ENCODE measurements around the gene ANHX.

ANHX gene

GRCh38 chr12:133231001-133231400, 4.7 kb downstream of the ANHX start:
- peaks cover 0 to 4% of the 10 kb centered on the region in 2 donors for H3K27me3 ChIP-seq
- no peak overlapping the region for H3K27ac ChIP-seq
- peaks cover 0 to 16% (median 4%) of the 10 kb centered on the region in 3 donors for H3K9me3 ChIP-seq
- H3K4me3 ChIP-seq = no peak overlapping the region
- H3K4me1 ChIP-seq = no peaks in the 10 kb centered on the region
- intact Hi-C loops (cut with DNase I; ENCODE audit: low total_unique reads) = no loop called here
- peak in 1 of 2 donors; percentile 51 for DNase-seq
- TF ChIP-seq CTCF (IDR thresholded peaks at IDR 0.05) = no peak
- H3K36me3 ChIP-seq = no peaks in the 10 kb centered on the region

- intact Hi-C loops (cut with DNase I; ENCODE audit: low total_unique reads) = no loop called here
- Histone ChIP-seq H3K4me1 (no peaks in the 10 kb centered on the region), H3K27ac (no peak overlapping the region), H3K9me3 (peaks cover 0 to 12% (median 4%) of the 10 kb centered on the region in 3 donors), H3K27me3 (no peaks in the 10 kb centered on the region), H3K36me3 (no peaks in the 10 kb centered on the region), H3K4me3 (no peak overlapping the region)
- peak in 1 of 2 donors; percentile 51 for DNase-seq
- TF ChIP-seq CTCF (IDR thresholded peaks at IDR 0.05) = no peak
These were observed 8.3 kb downstream of the ANHX start for GRCh38 chr12:133227281-133227852.

- Histone ChIP-seq H3K4me3 (no peak overlapping the region), H3K9me3 (peaks cover 0 to 10% (median 4%) of the 10 kb centered on the region in 3 donors), H3K27me3 (no peaks in the 10 kb centered on the region), H3K27ac (no peak overlapping the region), H3K4me1 (no peaks in the 10 kb centered on the region), H3K36me3 (no peaks in the 10 kb centered on the region)
- intact Hi-C loops (cut with DNase I; ENCODE audit: low total_unique reads) = no loop called here
- DNase-seq = peak in 1 of 2 donors; percentile 61
- TF ChIP-seq CTCF (IDR thresholded peaks at IDR 0.05) = no peak
These were observed 9.0 kb downstream of the ANHX start for GRCh38 chr12:133226690-133227089.

- Histone ChIP-seq H3K27ac (no peak overlapping the region), H3K4me1 (no peaks in the 10 kb centered on the region), H3K36me3 (no peaks in the 10 kb centered on the region), H3K9me3 (peaks cover 0 to 18% (median 10%) of the 10 kb centered on the region in 3 donors), H3K4me3 (no peak overlapping the region), H3K27me3 (no peaks in the 10 kb centered on the region)
- peak in 1 of 2 donors; percentile 44 for DNase-seq
- intact Hi-C loops (cut with DNase I; ENCODE audit: low total_unique reads) = no loop called here
- TF ChIP-seq CTCF (IDR thresholded peaks at IDR 0.05) = no peak
These were observed 10.2 kb downstream of the ANHX start for GRCh38 chr12:133225527-133225926.

GRCh38 chr12:133222211-133222610, 13.5 kb downstream of the ANHX start:
- Histone ChIP-seq H3K27me3 (no peaks in the 10 kb centered on the region), H3K4me1 (no peaks in the 10 kb centered on the region), H3K27ac (no peak overlapping the region), H3K4me3 (no peak overlapping the region), H3K36me3 (no peaks in the 10 kb centered on the region), H3K9me3 (peaks cover 0 to 50% (median 33%) of the 10 kb centered on the region in 3 donors)
- DNase-seq = peak in 1 of 2 donors; percentile 32
- intact Hi-C loops (cut with DNase I; ENCODE audit: low total_unique reads) = no loop called here
- no peak for TF ChIP-seq CTCF (IDR thresholded peaks at IDR 0.05)
